A673 (cell line): ENCODE measurements around the gene AUNIP. TPM values are rescaled to one million over a fixed set of nuclear protein-coding genes. Genes with fewer than 3 reads are reported as not detected.

Source experiments
- BruUV-seq: library from RNA; stranded (reverse); fragments of 400-500 nt; replicated peaks from 2 replicates; lab custom pipeline; 2021; lab: Mats Ljungman, UMichigan
- CTCF ChIA-PET: fragments of 300-600 bp; sonication (Branson Sonifier 250); formaldehyde crosslinking; loops from one replicate; lab custom pipeline; 2022; ENCODE audit warnings: antibody characterized with exemption; lab: Charles Lee
- POLR2A ChIA-PET: fragments of 300-600 bp; sonication (Branson Sonifier 250); formaldehyde crosslinking; loops from one replicate; lab custom pipeline; 2022; ENCODE audit warnings: antibody characterized with exemption; ENCODE audit not compliant: low non-redundant PET; lab: Charles Lee
- DNase-seq: peaks from one replicate; pipeline ENCODE4 v3.0.0-alpha.2; 2015; ENCODE audit warnings: low spot score
- H3K27ac ChIP-seq: fragments of 200-600 bp; sonication (generic); 2 replicates; pipeline ENCODE4 v1.5.1; 2016; ENCODE audit warnings: mixed run types, low read depth, mild to moderate bottlenecking, mixed read lengths, antibody characterized with exemption, low read length; ENCODE audit not compliant: poor library complexity, severe bottlenecking
- H3K27me3 ChIP-seq: fragments of 200-600 bp; sonication (generic); replicated peaks from 2 replicates; pipeline ENCODE4 v1.6.1; 2017; ENCODE audit warnings: mixed run types, low read depth, mild to moderate bottlenecking, mixed read lengths, antibody characterized with exemption, low read length; ENCODE audit not compliant: insufficient read depth, poor library complexity
- H3K36me3 ChIP-seq: fragments of 200-600 bp; sonication (generic); 2 replicates; pipeline ENCODE4 v1.6.1; 2016; ENCODE audit warnings: mixed run types, mild to moderate bottlenecking, mixed read lengths, antibody characterized with exemption, low read length; ENCODE audit not compliant: insufficient read depth, poor library complexity, severe bottlenecking
- H3K4me1 ChIP-seq: fragments of 200-600 bp; sonication (generic); 2 replicates; pipeline ENCODE4 v1.6.1; 2017; ENCODE audit warnings: mixed run types, mild to moderate bottlenecking, mixed read lengths, antibody characterized with exemption, low read length; ENCODE audit not compliant: insufficient read depth, poor library complexity, severe bottlenecking
- H3K4me3 ChIP-seq: fragments of 200-600 bp; sonication (generic); 2 replicates; pipeline ENCODE4 v1.5.1; 2016; ENCODE audit warnings: low read depth, mixed run types, mild to moderate bottlenecking, mixed read lengths, low read length; ENCODE audit not compliant: poor library complexity, severe bottlenecking
- H3K9me3 ChIP-seq: fragments of 200-600 bp; sonication (generic); 2 replicates; pipeline ENCODE4 v1.6.1; 2016; ENCODE audit warnings: mixed run types, low read depth, mild to moderate bottlenecking, mixed read lengths, antibody characterized with exemption, low read length; ENCODE audit not compliant: poor library complexity, severe bottlenecking
- EZH2 ChIP-seq: fragments of 200-600 bp; sonication (generic); IDR thresholded peaks from 2 replicates; pipeline ENCODE4 v1.6.1; 2017; ENCODE audit warnings: borderline replicate concordance, low read depth, mild to moderate bottlenecking, mixed read lengths, antibody characterized with exemption, low read length; ENCODE audit not compliant: poor library complexity, severe bottlenecking
- intact Hi-C: fragments of 100-400 bp; cut with micrococcal nuclease; formaldehyde crosslinking; loops from one replicate; pipeline ENCODE4 v1.10.0; 2022; ENCODE audit not compliant: unreplicated experiment
- total RNA-seq: library from RNA; stranded (reverse); gene quantifications from 2 replicates; pipeline ENCODE4 v1.2.3, GENCODE V29; 2021
- TF ChIP-seq, protein P1 (sequence below): fragments of 300-800, 200-600 bp; sonication (generic); conservative IDR thresholded peaks from 2 replicates; pipeline ENCODE4 v1.5.1; 2017; ENCODE audit warnings: low read depth, mild to moderate bottlenecking, antibody characterized with exemption, low read length, moderate library complexity, mixed read lengths

AUNIP gene
- total RNA-seq, 1 experiment from 2014 or later = 18.9 TPM

GRCh38 chr1:25817840-25818501 lies 41.3 kb downstream of the AUNIP start:
- BruUV-seq = no TSS peak
- Histone ChIP-seq H3K9me3 (no peaks in the 10 kb centered on the region), H3K36me3 (no peaks in the 10 kb centered on the region), H3K4me3 (no peak overlapping the region), H3K4me1 (no peaks in the 10 kb centered on the region), H3K27ac (peak overlapping the region; percentile 88), H3K27me3 (no peaks in the 10 kb centered on the region)
- TF ChIP-seq, protein P1, sequence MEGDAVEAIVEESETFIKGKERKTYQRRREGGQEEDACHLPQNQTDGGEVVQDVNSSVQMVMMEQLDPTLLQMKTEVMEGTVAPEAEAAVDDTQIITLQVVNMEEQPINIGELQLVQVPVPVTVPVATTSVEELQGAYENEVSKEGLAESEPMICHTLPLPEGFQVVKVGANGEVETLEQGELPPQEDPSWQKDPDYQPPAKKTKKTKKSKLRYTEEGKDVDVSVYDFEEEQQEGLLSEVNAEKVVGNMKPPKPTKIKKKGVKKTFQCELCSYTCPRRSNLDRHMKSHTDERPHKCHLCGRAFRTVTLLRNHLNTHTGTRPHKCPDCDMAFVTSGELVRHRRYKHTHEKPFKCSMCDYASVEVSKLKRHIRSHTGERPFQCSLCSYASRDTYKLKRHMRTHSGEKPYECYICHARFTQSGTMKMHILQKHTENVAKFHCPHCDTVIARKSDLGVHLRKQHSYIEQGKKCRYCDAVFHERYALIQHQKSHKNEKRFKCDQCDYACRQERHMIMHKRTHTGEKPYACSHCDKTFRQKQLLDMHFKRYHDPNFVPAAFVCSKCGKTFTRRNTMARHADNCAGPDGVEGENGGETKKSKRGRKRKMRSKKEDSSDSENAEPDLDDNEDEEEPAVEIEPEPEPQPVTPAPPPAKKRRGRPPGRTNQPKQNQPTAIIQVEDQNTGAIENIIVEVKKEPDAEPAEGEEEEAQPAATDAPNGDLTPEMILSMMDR = 0 out of 2 replicates have a peak, but pooled peaks have one; percentile 13
- TF ChIP-seq EZH2 = no peak
- POLR2A ChIA-PET = no interaction called here
- DNase-seq = no peak
- intact Hi-C loops = no loop called here
- CTCF ChIA-PET = no interaction called here

- TF ChIP-seq, protein P1 = no peak
- TF ChIP-seq EZH2 = no peak
- H3K4me1 ChIP-seq = no peaks in the 10 kb centered on the region
- no peak for DNase-seq
- H3K27me3 ChIP-seq = no peaks in the 10 kb centered on the region
- BruUV-seq = TSS peak; percentile 3
- no peak overlapping the region for H3K4me3 ChIP-seq
- ChIA-PET POLR2A (interaction anchor here (0.5 kb wide), 1 partner anchor 197 kb away, joined by 4 read pairs; no protein-coding TSS in a partner anchor), CTCF (interaction anchor here (0.5 kb wide), 1 partner anchor 295 kb away, joined by 4 read pairs; no protein-coding TSS in a partner anchor)
- no peak overlapping the region for H3K27ac ChIP-seq
- H3K36me3 ChIP-seq = no peaks in the 10 kb centered on the region
- no peaks in the 10 kb centered on the region for H3K9me3 ChIP-seq
- intact Hi-C loops = no loop called here
These were observed 43.0 kb downstream of the AUNIP start for GRCh38 chr1:25816112-25816718.

DNA sequence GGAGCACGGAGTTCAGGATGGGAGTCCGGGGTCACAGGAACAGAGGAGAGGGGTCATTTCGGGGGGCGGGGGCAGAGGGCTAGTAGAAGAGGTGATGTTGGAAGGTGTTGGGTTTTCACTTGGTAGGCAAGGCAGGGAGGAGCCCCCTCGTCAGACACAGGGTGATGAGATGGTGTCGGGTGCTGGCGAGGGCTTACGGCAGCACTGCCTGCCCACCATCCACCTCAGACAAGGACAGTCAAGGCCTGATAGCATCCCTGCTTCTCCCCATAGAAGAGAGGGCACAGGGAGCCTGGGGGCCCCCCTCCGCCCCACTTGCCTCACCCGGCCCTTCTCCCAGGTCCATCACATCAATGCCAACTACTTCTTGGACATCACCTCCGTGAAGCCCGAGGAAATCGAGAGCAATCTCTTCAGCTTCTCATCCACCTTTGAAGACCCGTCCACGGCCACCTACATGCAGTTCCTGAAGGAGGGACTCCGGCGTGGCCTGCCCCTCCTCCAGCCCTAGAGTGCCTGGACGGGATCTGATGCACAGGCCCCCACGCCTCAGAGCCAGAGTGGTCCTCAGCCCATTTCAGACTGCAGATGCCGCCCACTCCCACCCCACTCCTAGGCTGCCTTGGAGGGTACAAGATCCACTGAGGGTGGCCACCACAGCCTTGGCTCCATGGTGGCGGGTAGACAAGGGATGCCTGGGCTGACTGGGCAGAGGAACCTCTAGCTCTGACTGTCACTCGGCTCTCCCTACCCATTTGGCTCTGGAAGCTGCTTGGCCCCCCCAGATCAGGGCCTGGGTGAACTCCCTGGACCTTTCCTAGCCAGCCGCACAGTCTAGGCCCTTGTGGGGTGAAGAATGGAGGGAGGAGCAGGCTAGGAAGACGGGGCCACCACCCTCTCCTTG lies 43.8 kb downstream of the AUNIP start:
- Histone ChIP-seq H3K27ac (no peak overlapping the region), H3K4me1 (no peaks in the 10 kb centered on the region), H3K4me3 (no peak overlapping the region), H3K9me3 (no peaks in the 10 kb centered on the region), H3K27me3 (no peaks in the 10 kb centered on the region), H3K36me3 (no peaks in the 10 kb centered on the region)
- no TSS peak for BruUV-seq
- CTCF ChIA-PET = interaction anchor here (0.5 to 0.7 kb wide), 2 partner anchors 222 to 294 kb away, joined by 3 to 4 read pairs; no protein-coding TSS in a partner anchor
- no peak for TF ChIP-seq EZH2
- TF ChIP-seq, protein P1 = no peak
- no peak for DNase-seq
- POLR2A ChIA-PET = interaction anchor here (0.5 kb wide), 1 partner anchor 198 kb away, joined by 4 read pairs; no protein-coding TSS in a partner anchor
- intact Hi-C loops = no loop called here
